Esophagus (tissue), 2 donors: ENCODE measurements around the gene IGFBP7. TPM values are rescaled to one million over a fixed set of nuclear protein-coding genes. Genes with fewer than 3 reads are reported as not detected.

Experiments used
- H3K27ac ChIP-seq, 2 donors: one replicate each; pipeline ENCODE4 v1.5.1; 2013; ENCODE audit warnings: low read depth in 2 of 2, mild to moderate bottlenecking in 2 of 2, inconsistent platforms in 1 of 2, low read length in 1 of 2, moderate library complexity in 1 of 2
- H3K27me3 ChIP-seq, 2 donors: one replicate each; pipeline ENCODE4 v1.6.1; 2013; ENCODE audit warnings: low read length in 2 of 2, control low read depth in 1 of 2, mild to moderate bottlenecking in 1 of 2; ENCODE audit not compliant: insufficient read depth in 2 of 2, control insufficient read depth in 1 of 2
- H3K36me3 ChIP-seq, 2 donors: one replicate each; pipeline ENCODE4 v1.6.1; 2013; ENCODE audit warnings: low read length in 1 of 2; ENCODE audit not compliant: control insufficient read depth in 2 of 2, insufficient read depth in 2 of 2
- H3K4me1 ChIP-seq, 2 donors: one replicate each; pipeline ENCODE4 v1.6.1; 2013; ENCODE audit warnings: low read length in 1 of 2; ENCODE audit not compliant: control insufficient read depth in 2 of 2, insufficient read depth in 2 of 2
- H3K4me3 ChIP-seq, 2 donors: one replicate each; pipeline ENCODE4 v1.5.1; 2013; ENCODE audit warnings: low read length in 2 of 2, mild to moderate bottlenecking in 2 of 2, low read depth in 1 of 2, moderate library complexity in 1 of 2
- H3K9me3 ChIP-seq, 2 donors: one replicate each; pipeline ENCODE4 v1.6.1; 2013; ENCODE audit warnings: mild to moderate bottlenecking in 2 of 2, low read depth in 1 of 2, low read length in 1 of 2, moderate library complexity in 1 of 2; ENCODE audit not compliant: control insufficient read depth in 2 of 2, insufficient read depth in 1 of 2
- WGBS, 2 donors: extraction: QIAGEN DNeasy Blood & Tissue Kit; methylation state at CpG; one replicate each; pipeline ENCODE4 v1.1.7; 2013; 5-methylcytosine and 5-hydroxymethylcytosine counted together
- polyA plus RNA-seq, 2 donors: library from polyadenylated mRNA; stranded (reverse); fragments of 200-250 nt; gene quantifications; one replicate each; pipeline ENCODE4 v1.2.3, GENCODE V29; 2013
- donor health status: healthy with polysubstance abuse.
- donor health status: Bipolar disorder and iron deficiency.

The IGFBP7 gene
- polyA plus RNA-seq, 2 donors = 27.6 to 80.7 TPM

DNA sequence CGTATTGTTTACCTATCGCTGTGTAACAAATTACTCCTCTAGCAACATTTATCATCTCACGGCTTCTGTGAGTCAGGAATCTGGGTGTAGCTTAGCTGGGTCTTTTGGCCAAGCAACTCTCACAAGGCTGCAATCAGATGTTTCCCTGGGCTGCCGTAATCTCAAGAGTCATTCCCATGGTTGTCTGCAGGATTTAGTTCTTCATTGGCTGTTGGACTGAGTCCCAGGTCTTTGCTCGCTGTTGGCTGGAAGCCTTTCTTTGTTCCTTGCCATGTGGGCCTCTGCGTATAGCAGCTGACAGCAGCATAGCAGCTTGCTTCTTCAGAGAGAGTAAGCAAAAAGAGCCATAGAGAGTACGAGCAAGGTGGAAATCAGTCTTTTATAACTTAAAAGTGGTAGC, 114.7 kb downstream of the IGFBP7 start:
- Histone ChIP-seq H3K27ac (no peak overlapping the region), H3K36me3 (peaks cover 2 to 7% of the 10 kb centered on the region in 2 donors), H3K4me1 (no peaks in the 10 kb centered on the region), H3K4me3 (no peak overlapping the region), H3K27me3 (no peaks in the 10 kb centered on the region), H3K9me3 (no peaks in the 10 kb centered on the region)
- 30 to 31% methylated on average over 7 of the region's 7 CpGs for WGBS, 2 donors

DNA sequence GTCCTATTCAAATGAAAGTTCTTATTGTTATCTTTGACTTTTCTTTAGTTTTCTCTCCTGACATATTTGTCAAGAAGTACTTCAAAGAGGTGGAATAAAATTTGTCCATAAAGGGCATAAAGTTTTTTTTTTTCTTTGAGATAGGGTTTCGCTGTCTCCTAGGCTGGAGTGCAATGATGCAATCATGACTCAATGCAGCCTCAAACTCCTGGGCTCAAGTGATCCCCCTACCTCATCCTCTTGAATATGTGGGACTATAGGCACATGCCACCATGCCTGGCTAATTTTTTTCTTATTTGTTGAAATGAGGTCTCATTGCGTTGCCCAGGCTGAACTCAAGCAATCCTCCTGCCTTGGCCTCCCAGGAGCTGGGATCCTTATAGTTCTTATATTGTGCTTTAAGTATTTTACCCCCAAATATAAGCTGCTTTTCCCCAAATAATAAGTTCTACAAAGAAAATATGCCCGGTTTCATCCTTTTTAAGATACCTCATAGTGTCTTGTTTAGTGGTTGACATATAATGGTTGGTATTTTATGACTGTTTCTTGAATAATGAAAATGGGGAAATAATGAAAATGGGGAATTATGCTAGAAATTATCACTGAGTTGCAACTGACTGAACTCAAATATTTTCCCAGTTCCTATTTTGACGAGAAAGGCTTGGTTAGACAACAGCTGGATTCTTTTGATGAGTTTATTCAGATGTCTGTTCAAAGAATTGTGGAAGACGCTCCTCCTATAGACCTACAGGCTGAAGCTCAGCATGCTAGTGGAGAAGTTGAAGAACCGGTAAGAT, 119.9 kb downstream of the IGFBP7 start:
- no peaks in the 10 kb centered on the region for H3K9me3 ChIP-seq
- no peaks in the 10 kb centered on the region for H3K27me3 ChIP-seq
- H3K4me1 ChIP-seq = no peaks in the 10 kb centered on the region
- H3K4me3 ChIP-seq = no peak overlapping the region
- WGBS, 2 donors = 88 to 91% methylated on average over 6 of the region's 6 CpGs
- H3K27ac ChIP-seq = no peak overlapping the region
- H3K36me3 ChIP-seq = peaks cover 3 to 12% of the 10 kb centered on the region in 2 donors

DNA sequence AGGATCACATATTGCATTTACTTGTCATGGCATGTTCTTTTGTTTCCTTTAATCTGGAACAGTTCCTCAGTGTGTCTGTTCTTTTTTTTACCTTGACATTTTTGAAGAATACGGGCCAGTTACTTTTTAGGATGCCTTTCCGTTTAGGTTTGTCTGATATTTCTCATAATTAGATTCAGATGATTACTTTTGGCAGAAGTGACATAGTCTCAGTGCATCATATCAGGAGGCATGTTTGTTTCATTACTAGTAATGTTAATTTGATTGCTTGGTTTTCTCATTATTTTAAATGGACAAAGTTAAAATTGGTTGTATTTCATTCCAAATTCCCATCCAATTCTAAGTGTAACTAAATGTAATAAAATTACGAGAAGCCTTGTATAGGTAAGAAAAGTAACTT, 123.2 kb downstream of the IGFBP7 start:
- Histone ChIP-seq H3K4me3 (no peak overlapping the region), H3K27me3 (no peaks in the 10 kb centered on the region), H3K36me3 (peaks cover 3 to 12% of the 10 kb centered on the region in 2 donors), H3K4me1 (no peaks in the 10 kb centered on the region), H3K9me3 (no peaks in the 10 kb centered on the region), H3K27ac (no peak overlapping the region)
- 89 to 93% methylated on average over 3 of the region's 3 CpGs for WGBS, 2 donors

DNA sequence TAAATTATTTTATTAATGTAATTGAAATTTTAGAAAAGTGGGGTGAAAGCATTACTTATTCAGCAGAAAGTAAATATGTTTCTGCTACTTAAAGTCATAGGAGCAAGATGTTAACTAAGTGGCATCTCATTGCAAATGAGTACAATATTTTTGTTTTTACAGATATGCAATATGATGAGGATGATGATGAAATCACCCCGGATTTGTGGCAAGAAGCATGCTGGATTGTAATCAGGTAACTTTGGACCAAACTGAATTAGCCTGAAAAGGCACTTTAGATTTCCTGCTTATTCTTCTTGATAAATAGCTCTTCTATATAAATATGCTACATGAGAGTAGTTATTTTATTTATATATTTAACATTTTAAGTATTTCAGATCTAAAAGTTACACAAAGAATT, 124.0 kb downstream of the IGFBP7 start:
- Histone ChIP-seq H3K4me1 (no peaks in the 10 kb centered on the region), H3K9me3 (no peaks in the 10 kb centered on the region), H3K4me3 (no peak overlapping the region), H3K27ac (no peak overlapping the region), H3K36me3 (peaks cover 3 to 10% of the 10 kb centered on the region in 2 donors), H3K27me3 (no peaks in the 10 kb centered on the region)
- WGBS, 2 donors = 88 to 89% methylated on average over 1 of the region's 1 CpG

DNA sequence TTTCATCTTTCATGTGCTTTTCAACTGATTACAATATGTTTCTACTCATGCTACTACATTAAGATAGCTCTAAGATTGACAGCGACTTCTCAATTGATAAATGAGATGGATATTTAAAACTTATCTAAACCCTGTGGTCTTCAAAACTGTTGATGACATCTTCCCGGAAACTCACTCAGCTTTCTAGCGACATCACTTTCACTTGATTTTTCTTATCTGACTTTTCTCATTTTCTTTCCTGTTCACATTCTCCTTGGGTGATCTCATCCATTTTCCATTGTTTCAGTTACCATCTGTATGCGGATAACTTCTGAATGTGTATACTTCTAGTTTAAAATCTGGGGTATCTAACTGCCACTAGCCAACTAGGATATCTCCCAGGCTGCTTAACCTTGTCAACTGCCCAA, 128.4 kb downstream of the IGFBP7 start:
- Histone ChIP-seq H3K4me3 (no peak overlapping the region), H3K9me3 (no peaks in the 10 kb centered on the region), H3K36me3 (peaks cover 0 to 3% of the 10 kb centered on the region in 2 donors), H3K27me3 (no peaks in the 10 kb centered on the region), H3K27ac (no peak overlapping the region), H3K4me1 (no peaks in the 10 kb centered on the region)
- WGBS, 2 donors = 68 to 70% methylated on average over 4 of the region's 4 CpGs

Other genes with a start within 250 kb of the IGFBP7 start
- gene REST, start 202.5 kb downstream of the IGFBP7 start, polyA plus RNA-seq = 1 to 10 TPM; 4.2 to 4.9 TPM
- gene NOA1, start 132.8 kb downstream of the IGFBP7 start, polyA plus RNA-seq = 10 to 100 TPM in 1 of 2 donors, 1 to 10 TPM in 1; 3.4 to 11.0 TPM
- 10 to 100 TPM; 14.5 to 28.6 TPM for gene POLR2B, start 131.5 kb downstream of the IGFBP7 start, polyA plus RNA-seq